WI38 (cell line): Measurements from ENCODE around the gene PELI2.

Experiments
- H3K4me3 ChIP-seq: 2 replicates; pipeline ENCODE4 v1.5.1; 2011; ENCODE audit warnings: low read depth, mild to moderate bottlenecking, control low read depth, low read length
- TF ChIP-seq, protein P1 (sequence below): IDR thresholded peaks from 2 replicates; pipeline ENCODE4 v1.5.1; 2012; ENCODE audit warnings: low read depth, mild to moderate bottlenecking, control low read depth, low read length

The PELI2 gene

DNA sequence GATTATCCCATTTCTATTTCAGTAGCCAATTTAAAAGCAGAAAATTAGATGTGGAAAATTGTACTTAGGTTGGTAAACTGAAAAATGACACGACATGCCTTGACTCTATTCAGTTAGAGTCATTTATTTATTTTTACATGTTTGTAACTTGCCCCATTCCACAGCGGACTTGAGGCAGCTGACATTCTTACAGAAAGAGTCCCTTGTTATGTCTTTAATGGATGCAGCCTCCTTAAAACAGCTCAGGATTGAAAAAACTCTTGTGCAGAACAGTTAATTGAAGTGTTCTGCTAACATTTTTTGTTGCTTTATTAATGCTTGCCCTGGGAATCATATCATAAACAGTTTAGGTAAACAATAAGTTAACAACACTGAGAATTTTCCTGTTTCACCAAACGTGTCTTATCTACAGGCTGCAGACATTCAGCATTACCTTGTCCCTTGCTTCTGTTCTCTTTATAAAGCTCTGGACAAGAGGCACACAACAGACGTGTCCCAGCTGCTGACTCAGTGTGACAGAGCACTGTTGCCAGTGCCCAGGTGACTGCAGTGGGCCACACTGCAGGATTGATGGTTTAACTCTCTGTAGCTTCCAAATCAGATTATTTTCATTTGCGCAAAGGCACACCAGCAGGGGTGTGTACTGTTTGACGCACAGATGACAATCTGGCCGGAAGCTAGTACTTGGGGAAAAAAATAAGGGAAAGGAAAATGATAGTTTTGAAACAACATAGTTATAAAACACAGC lies 101.6 kb downstream of the PELI2 start:
- TF ChIP-seq, protein P1, sequence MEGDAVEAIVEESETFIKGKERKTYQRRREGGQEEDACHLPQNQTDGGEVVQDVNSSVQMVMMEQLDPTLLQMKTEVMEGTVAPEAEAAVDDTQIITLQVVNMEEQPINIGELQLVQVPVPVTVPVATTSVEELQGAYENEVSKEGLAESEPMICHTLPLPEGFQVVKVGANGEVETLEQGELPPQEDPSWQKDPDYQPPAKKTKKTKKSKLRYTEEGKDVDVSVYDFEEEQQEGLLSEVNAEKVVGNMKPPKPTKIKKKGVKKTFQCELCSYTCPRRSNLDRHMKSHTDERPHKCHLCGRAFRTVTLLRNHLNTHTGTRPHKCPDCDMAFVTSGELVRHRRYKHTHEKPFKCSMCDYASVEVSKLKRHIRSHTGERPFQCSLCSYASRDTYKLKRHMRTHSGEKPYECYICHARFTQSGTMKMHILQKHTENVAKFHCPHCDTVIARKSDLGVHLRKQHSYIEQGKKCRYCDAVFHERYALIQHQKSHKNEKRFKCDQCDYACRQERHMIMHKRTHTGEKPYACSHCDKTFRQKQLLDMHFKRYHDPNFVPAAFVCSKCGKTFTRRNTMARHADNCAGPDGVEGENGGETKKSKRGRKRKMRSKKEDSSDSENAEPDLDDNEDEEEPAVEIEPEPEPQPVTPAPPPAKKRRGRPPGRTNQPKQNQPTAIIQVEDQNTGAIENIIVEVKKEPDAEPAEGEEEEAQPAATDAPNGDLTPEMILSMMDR = no peak
- no peak overlapping the region for H3K4me3 ChIP-seq

DNA sequence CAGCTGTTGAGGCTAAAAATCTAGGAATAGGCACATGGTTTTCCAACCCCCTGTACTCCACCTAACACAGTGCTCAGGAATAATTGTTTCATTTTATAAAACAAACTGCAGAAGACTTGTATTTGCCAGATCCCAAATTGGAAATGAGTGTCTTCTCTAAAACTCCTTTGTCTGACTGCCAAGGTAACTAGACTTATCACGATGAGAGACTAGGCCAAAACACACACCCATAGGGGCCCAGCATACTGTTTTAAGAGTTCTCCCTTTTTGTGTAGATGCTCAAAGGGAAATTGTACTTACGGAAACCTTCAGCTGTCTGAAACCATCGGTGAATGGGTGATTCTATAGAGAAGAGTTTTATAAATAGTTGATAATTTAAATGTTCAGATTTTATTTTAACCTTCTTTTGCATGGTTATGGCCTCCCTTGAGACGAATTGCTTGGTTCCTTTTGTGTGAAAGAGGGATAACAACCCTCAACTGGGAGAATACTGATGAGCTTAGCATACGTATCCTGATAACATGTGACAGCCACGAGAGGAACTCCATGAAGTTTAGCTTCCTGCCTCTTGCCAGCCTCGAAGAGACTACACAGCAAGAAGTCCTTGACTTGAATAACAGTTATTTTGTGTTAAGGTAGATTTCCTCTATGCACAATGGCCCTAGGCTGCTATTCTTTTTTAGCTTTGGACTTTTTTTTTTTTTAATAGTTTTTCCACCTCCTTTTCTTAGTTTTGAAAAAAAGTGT lies 103.3 kb downstream of the PELI2 start:
- H3K4me3 ChIP-seq = no peak overlapping the region
- TF ChIP-seq, protein P1 = no peak

DNA sequence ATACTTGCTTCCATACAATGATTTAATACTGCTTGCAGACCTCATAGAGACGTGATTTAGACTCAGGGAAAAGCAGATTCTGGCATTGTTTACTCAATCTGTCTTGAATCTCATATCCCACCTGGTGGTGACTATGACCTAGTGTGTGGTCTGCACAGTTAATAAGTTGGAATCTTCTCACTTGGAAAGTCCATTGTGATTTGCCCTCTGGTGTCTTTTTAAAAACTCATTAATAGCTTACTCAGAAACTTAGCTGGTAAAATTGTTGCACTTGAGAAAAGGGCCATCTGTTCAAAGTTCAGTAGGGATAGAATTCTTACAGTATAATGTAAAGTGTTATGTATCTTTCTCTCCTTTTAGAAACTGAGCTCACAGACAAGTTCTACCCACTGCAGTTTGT lies 106.0 kb downstream of the PELI2 start:
- TF ChIP-seq, protein P1 = no peak

DNA sequence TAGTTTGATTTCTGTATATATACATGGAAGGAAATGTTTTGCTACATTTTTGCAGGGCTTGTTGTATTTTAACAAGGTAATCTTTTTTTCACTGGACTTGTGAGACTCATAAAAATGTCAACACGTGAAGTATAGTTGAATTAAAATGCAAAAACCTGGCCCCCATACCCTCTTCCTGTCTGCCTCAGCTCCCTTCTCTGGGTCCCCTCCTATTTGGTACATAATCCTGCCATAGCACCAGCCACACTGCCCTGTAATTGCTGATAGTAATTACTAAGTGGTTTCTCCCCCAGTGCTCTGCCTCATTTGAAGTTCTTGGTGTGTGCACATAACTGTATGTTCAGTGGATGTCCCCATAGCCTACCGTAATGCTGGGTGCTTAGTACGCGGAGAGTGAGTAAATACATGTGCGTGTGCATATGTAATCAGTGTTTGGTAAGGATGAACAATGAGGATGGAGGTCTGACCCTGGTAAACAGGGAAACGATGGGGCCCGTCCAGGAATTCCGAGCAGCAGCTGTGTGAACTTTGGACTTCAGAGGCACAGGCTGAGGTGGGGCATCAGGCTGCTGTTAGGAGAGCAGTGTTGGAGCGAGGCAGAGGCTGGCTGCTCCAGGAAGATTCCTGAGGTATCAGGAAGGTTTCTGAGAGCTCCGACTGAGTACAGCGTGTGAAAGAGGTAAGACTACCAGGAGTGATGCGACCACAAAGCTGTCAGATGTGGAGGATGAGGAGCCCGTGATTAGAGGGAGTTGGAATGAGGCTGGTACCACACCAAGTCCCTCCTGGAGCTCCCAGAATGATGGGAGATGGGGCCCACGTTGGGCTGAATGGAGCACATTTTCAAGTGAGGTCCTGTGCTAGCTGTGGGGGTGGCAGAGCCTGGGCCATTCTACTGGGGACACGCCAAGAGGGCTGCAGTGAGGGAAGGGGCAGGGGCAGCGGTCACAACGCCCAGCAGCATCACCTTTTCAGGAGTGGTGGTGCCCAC lies 106.8 kb downstream of the PELI2 start:
- H3K4me3 ChIP-seq = no peak overlapping the region
- TF ChIP-seq, protein P1 = no peak

More for the DNA sequence above, 106.0 kb downstream of the PELI2 start:
- no peak overlapping the region for H3K4me3 ChIP-seq

DNA sequence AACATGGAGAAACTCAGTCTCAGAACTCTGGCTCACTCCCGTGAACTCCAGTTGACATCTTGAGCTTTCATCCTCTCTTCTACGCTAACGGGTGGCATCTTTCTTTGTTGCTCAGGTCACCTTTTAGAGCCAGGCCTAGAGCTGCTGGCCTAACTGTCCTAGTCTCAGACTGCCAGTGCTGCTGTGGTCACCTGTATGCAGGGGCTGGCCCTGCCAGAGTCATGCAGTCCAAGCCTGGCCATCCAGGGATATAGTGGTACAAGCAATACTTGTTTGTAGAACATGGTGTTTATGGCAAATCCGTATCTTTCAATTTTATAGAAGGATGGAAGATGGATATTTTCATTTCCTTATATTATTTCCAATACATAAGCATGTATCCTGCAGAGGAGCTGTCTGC lies 117.2 kb downstream of the PELI2 start:
- TF ChIP-seq, protein P1 = no peak
- H3K4me3 ChIP-seq = no peak overlapping the region

DNA sequence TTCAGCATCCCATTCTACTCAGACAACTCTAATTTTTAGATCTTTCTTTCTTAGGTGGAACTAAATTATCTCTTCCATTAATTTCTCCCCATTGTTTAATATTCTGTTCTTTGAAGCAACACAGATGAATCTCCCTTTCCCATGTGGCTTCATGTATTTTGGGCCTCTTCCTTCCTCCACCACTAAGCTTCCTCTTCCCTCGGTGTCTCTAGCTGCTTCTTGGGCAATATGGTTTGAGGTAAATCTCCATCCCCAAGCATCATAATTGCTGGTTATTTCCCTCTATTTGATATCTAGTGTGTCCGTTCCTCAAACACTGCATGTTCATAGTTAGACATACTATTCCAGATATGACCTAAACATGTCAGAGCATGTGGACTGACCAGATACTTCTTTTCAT lies 119.2 kb downstream of the PELI2 start:
- TF ChIP-seq, protein P1 = no peak
- no peak overlapping the region for H3K4me3 ChIP-seq
